Astrocyte (in vitro differentiated cells and primary cell): Measurements from ENCODE around the gene SLFN5. TPM values are rescaled to one million over a fixed set of nuclear protein-coding genes. Genes with fewer than 3 reads are reported as not detected.

Experiments used
- DNase-seq: peaks from one replicate; pipeline ENCODE4 v3.0.0-alpha.2; 2010; ENCODE audit warnings: low read depth
- FAIRE-seq: peaks from 2 replicates; lab custom pipeline; 2011; peaks lifted over from hg19 to GRCh38; lab: Jason Lieb, UNC
- H2AFZ ChIP-seq: 2 replicates; pipeline ENCODE4 v1.6.0; 2012; ENCODE audit warnings: low read depth, low read length, inconsistent platforms
- H3K27ac ChIP-seq: 2 replicates; pipeline ENCODE4 v1.5.1; 2011; ENCODE audit warnings: low read depth, low read length, inconsistent platforms
- H3K27me3 ChIP-seq: 2 replicates; pipeline ENCODE4 v1.6.0; 2011; ENCODE audit warnings: low read length, inconsistent platforms; ENCODE audit not compliant: insufficient read depth
- H3K36me3 ChIP-seq: 2 replicates; pipeline ENCODE4 v1.5.1; 2011; ENCODE audit warnings: low read length, inconsistent platforms; ENCODE audit not compliant: insufficient read depth
- H3K4me1 ChIP-seq: 2 replicates; pipeline ENCODE4 v1.5.1; 2011; ENCODE audit warnings: low read length, inconsistent platforms; ENCODE audit not compliant: insufficient read depth
- H3K4me2 ChIP-seq: 2 replicates; pipeline ENCODE4 v1.6.0; 2012; ENCODE audit warnings: low read length, inconsistent platforms
- H3K4me3 ChIP-seq: 2 replicates; pipeline ENCODE4 v1.5.1; 2011; ENCODE audit warnings: low read depth, mild to moderate bottlenecking, low read length, inconsistent platforms; ENCODE audit not compliant: insufficient read depth
- H3K79me2 ChIP-seq: 2 replicates; pipeline ENCODE4 v1.6.0; 2012; ENCODE audit warnings: mild to moderate bottlenecking, low read length, inconsistent platforms; ENCODE audit not compliant: insufficient read depth
- H3K9ac ChIP-seq: 2 replicates; pipeline ENCODE4 v1.6.0; 2012; ENCODE audit warnings: mild to moderate bottlenecking, low read length, inconsistent platforms
- H3K9me3 ChIP-seq: 2 replicates; pipeline ENCODE4 v1.5.1; 2012; ENCODE audit warnings: low read depth, mild to moderate bottlenecking, low read length, inconsistent platforms; ENCODE audit not compliant: insufficient read depth
- H4K20me1 ChIP-seq: 2 replicates; pipeline ENCODE4 v1.6.0; 2012; ENCODE audit warnings: low read length, inconsistent platforms; ENCODE audit not compliant: insufficient read depth
- H3K27ac Mint-ChIP-seq: one replicate; pipeline ENCODE4 v1.8.0; 2021; ENCODE audit warnings: mild to moderate bottlenecking, mixed read lengths; ENCODE audit not compliant: unreplicated experiment
- H3K27me3 Mint-ChIP-seq: one replicate; pipeline ENCODE4 v1.8.0; 2021; ENCODE audit warnings: low read depth, mixed read lengths; ENCODE audit not compliant: unreplicated experiment
- H3K36me3 Mint-ChIP-seq: one replicate; pipeline ENCODE4 v1.8.0; 2021; ENCODE audit warnings: low read depth, mixed read lengths; ENCODE audit not compliant: unreplicated experiment
- H3K4me1 Mint-ChIP-seq: one replicate; pipeline ENCODE4 v1.8.0; 2021; ENCODE audit warnings: low read depth, mixed read lengths; ENCODE audit not compliant: unreplicated experiment
- H3K4me3 Mint-ChIP-seq: one replicate; pipeline ENCODE4 v1.8.0; 2021; ENCODE audit warnings: mild to moderate bottlenecking, moderate library complexity, mixed read lengths; ENCODE audit not compliant: unreplicated experiment
- H3K9me3 Mint-ChIP-seq: one replicate; pipeline ENCODE4 v1.8.0; 2021; ENCODE audit warnings: mild to moderate bottlenecking, mixed read lengths; ENCODE audit not compliant: unreplicated experiment
- EZH2 ChIP-seq: IDR thresholded peaks from 2 replicates; pipeline ENCODE4 v1.6.1; 2012; ENCODE audit warnings: mild to moderate bottlenecking, low read length, inconsistent platforms; ENCODE audit not compliant: insufficient read depth
- total RNA-seq: library from RNA; stranded (reverse); gene quantifications from 2 replicates; pipeline ENCODE4 v1.2.1, GENCODE V29; 2021
- TF ChIP-seq, protein P1 (sequence below): IDR thresholded peaks from 2 replicates; pipeline ENCODE4 v1.5.1; 2011; ENCODE audit warnings: low read depth, mild to moderate bottlenecking, inconsistent platforms, low read length, moderate library complexity; ENCODE audit not compliant: insufficient read depth

Gene SLFN5
- total RNA-seq, 1 donor from 2014 or later, result 108 TPM

DNA sequence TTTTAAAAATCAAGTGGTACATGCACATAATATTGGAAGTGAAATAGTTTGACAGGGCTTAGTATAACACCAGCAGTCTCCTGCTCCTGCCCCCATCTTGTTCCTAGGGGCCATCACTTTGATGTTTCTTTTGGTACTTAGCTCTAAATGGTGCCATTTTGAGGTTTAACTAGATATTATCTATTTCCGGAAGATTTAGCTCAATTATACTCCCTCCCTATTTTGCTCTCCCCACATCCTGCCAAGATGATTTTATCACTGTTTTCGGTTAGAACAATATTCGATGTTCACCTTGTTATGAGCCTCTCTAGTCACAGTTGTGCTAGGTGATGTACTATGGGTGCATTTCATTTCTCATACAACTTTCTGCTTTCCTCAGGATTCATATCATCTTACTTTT lies 28.7 kb upstream of the SLFN5 start:
- H3K27ac ChIP-seq, result no peak overlapping the region
- no peak overlapping the region for H3K4me3 ChIP-seq
- Mint-ChIP-seq H3K4me3 (no peak overlapping the region), H3K4me1 (no peaks in the 10 kb centered on the region), H3K9me3 (peaks cover 5% of the 10 kb centered on the region), H3K27me3 (peaks cover 10% of the 10 kb centered on the region), H3K27ac (no peak overlapping the region), H3K36me3 (no peaks in the 10 kb centered on the region)
- no peak overlapping the region for H3K4me2 ChIP-seq
- no peaks in the 10 kb centered on the region for H3K36me3 ChIP-seq
- no peak overlapping the region for H3K9ac ChIP-seq
- DNase-seq, result no peak
- H3K4me1 ChIP-seq, result no peaks in the 10 kb centered on the region
- H3K9me3 ChIP-seq, result no peaks in the 10 kb centered on the region
- H4K20me1 ChIP-seq, result no peaks in the 10 kb centered on the region
- H3K79me2 ChIP-seq, result no peaks in the 10 kb centered on the region
- FAIRE-seq, result no peak
- no peak overlapping the region for H2AFZ ChIP-seq
- no peaks in the 10 kb centered on the region for H3K27me3 ChIP-seq
- TF ChIP-seq EZH2, result no peak
- TF ChIP-seq, protein P1, sequence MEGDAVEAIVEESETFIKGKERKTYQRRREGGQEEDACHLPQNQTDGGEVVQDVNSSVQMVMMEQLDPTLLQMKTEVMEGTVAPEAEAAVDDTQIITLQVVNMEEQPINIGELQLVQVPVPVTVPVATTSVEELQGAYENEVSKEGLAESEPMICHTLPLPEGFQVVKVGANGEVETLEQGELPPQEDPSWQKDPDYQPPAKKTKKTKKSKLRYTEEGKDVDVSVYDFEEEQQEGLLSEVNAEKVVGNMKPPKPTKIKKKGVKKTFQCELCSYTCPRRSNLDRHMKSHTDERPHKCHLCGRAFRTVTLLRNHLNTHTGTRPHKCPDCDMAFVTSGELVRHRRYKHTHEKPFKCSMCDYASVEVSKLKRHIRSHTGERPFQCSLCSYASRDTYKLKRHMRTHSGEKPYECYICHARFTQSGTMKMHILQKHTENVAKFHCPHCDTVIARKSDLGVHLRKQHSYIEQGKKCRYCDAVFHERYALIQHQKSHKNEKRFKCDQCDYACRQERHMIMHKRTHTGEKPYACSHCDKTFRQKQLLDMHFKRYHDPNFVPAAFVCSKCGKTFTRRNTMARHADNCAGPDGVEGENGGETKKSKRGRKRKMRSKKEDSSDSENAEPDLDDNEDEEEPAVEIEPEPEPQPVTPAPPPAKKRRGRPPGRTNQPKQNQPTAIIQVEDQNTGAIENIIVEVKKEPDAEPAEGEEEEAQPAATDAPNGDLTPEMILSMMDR, result no peak

DNA sequence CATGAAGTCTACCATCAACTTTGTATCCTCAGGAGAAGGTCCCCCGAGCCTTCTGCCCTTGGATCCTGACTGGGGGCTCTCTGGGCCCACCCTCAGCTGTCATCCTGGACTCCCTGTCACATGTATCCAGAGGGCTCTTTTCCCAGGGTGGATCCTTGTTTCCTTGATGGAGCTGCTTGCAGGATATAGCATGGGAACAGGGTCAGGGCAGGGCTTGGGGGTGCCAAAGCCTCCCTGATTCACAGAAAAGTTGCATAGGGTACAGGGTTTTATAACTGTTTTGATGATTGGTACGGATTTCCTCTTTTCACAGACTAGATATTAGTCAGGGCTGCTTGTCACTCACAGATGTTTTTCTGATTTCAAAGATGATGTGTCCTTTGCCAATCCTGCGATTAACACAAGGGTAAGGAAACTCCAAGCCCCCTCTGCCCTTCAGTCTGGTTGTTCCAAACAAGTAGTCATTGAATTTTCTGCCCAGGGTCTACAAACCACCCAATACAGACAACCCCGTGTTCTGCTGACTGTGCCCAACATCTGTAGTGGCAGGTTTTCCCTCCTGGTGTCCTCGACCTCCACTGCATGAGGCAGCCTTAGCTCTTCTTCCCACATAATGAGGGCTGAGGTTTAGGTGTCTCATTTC lies 28.1 kb upstream of the SLFN5 start:
- Histone ChIP-seq H3K4me1 (no peaks in the 10 kb centered on the region), H3K9me3 (no peaks in the 10 kb centered on the region), H3K27me3 (no peaks in the 10 kb centered on the region), H3K4me2 (no peak overlapping the region), H3K9ac (no peak overlapping the region), H3K27ac (no peak overlapping the region), H4K20me1 (no peaks in the 10 kb centered on the region), H3K79me2 (no peaks in the 10 kb centered on the region), H3K4me3 (no peak overlapping the region), H3K36me3 (no peaks in the 10 kb centered on the region), H2AFZ (no peak overlapping the region)
- Mint-ChIP-seq H3K4me3 (no peak overlapping the region), H3K27me3 (peaks cover 9% of the 10 kb centered on the region), H3K36me3 (no peaks in the 10 kb centered on the region), H3K27ac (no peak overlapping the region), H3K9me3 (peaks cover 5% of the 10 kb centered on the region), H3K4me1 (no peaks in the 10 kb centered on the region)
- TF ChIP-seq, protein P1, result no peak
- TF ChIP-seq EZH2, result no peak
- FAIRE-seq (no peak), DNase-seq (no peak)

DNA sequence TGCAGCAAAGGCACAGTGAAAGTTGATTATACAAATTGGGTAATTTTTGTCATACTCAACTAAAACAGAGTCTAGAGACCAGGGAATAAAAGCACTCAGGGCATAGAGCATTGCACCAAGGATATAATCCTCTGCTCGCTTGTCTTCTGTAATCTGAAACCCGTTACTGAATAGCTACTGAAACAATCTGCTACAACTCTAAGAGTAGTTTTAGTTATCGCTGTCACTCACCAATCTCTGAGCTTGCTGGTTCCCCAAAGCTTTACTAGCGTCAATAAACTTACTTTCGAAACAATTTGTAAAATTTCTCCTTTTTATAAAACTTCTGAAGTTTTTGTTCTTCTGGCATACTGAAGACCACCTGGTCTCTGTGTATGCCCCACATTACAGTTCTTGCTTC lies 25.8 kb upstream of the SLFN5 start:
- Histone ChIP-seq H3K27ac (no peak overlapping the region), H3K36me3 (no peaks in the 10 kb centered on the region), H2AFZ (no peak overlapping the region), H3K4me3 (no peak overlapping the region), H4K20me1 (no peaks in the 10 kb centered on the region), H3K79me2 (no peaks in the 10 kb centered on the region), H3K9me3 (no peaks in the 10 kb centered on the region), H3K9ac (no peak overlapping the region), H3K4me1 (no peaks in the 10 kb centered on the region), H3K27me3 (no peaks in the 10 kb centered on the region), H3K4me2 (no peak overlapping the region)
- Mint-ChIP-seq H3K4me1 (no peaks in the 10 kb centered on the region), H3K4me3 (no peak overlapping the region), H3K27me3 (peaks cover 2% of the 10 kb centered on the region), H3K9me3 (peaks cover 5% of the 10 kb centered on the region), H3K36me3 (no peaks in the 10 kb centered on the region), H3K27ac (no peak overlapping the region)
- DNase-seq (no peak), FAIRE-seq (no peak)
- TF ChIP-seq, protein P1, result no peak
- no peak for TF ChIP-seq EZH2
